ENCODE results near the gene ENTHD1. TPM values are rescaled to one million over a fixed set of nuclear protein-coding genes. Genes with fewer than 3 reads are reported as not detected.

ENTHD1 gene
- total and polyA plus RNA-seq, 2 donors (not counting 3 experiments of a cell fraction or from before 2014, with no cell fraction given): not detected

DNA sequence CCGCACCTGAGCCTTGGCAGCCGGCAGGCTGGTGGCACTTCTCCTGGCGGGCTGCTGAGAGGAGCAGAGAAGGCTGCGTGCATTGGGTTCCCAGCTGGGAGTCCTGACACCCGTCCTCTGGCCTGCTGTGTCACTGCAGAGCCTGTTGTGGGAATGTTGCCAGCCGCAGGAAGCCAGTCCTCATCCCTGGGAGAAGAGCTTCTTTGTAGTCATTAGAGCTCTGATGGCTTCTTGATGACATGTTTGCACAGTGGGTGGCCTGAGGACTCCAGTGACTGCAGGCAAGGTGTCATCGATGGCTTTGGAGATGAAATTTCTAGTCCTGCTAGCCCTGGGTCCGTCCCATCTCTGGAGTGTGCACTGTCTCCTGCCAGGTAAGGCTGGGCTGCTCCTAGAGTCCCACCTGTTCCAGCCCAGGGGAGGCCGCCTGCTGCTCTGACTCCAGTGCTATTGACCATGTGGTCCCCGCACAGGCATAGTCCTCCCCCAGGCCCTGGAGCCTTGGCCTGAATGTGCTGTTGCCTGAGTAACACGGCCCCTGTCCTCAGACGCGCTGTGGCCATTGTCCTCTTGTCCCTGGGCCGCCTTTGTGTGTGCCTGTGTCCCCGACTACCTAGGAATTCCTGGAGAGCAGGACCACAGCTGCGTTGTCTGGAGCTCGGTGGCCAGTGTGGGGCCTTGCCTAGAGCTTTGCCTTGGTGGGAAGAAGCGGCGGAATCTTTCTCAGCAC lies 193.8 kb downstream of the ENTHD1 start:
- Histone ChIP-seq H3K4me3 (replicated peaks in 1 of 3; ENCODE audit: insufficient read depth in 1 of 3, low read depth in 1 of 3, low read length in 3 of 3) (no peak overlapping the region), H3K36me3 (ENCODE audit: control insufficient read depth in 2 of 2, extremely low read depth in 1 of 2, insufficient read depth in 2 of 2, low read length in 2 of 2) (no peaks in the 10 kb centered on the region), H3K9me1 (replicated peaks; ENCODE audit: control insufficient read depth, extremely low read depth, insufficient read depth, low read length) (no peaks in the 10 kb centered on the region), H2AFZ (ENCODE audit: low read depth, low read length) (no peak overlapping the region), H3K27me3 (ENCODE audit: control insufficient read depth in 2 of 2, insufficient read depth in 2 of 2, low read length in 2 of 2) (no peaks in the 10 kb centered on the region), H3K9ac (replicated peaks; ENCODE audit: extremely low read depth, insufficient read depth, low read length) (no peak overlapping the region), H3K4me1 (ENCODE audit: control insufficient read depth, extremely low read depth, insufficient read depth, low read length) (no peaks in the 10 kb centered on the region), H3K79me2 (ENCODE audit: control insufficient read depth, insufficient read depth, low read length) (no peaks in the 10 kb centered on the region), H3K4me2 (ENCODE audit: insufficient read depth, low read length) (no peak overlapping the region), H3K27ac (ENCODE audit: insufficient read depth, low read depth, low read length) (no peak overlapping the region), H4K20me1 (replicated peaks; ENCODE audit: control insufficient read depth, extremely low read depth, insufficient read depth, low read length) (no peaks in the 10 kb centered on the region), H3K9me3 (replicated peaks; ENCODE audit: control insufficient read depth, insufficient read depth, low read length) (no peaks in the 10 kb centered on the region)
- no peak for FAIRE-seq
- CTCF ChIA-PET: interaction anchor here (1.2 kb wide), 1 partner anchor 325 kb away, joined by 4 read pairs; no protein-coding TSS in a partner anchor
- no peak for DNase-seq (ENCODE audit: low read depth, low spot score)
- no TSS peak for BruUV-seq (replicated peaks)
- intact Hi-C loops (cut with micrococcal nuclease): no loop called here
- TF ChIP-seq GATA2 (IDR thresholded peaks at IDR 0.05; ENCODE audit: insufficient read depth, insufficient read length, low read depth, low read length) (no peak), MYC (IDR thresholded peaks at IDR 0.05; ENCODE audit: low read depth, low read length) (no peak), FOS (IDR thresholded peaks at IDR 0.05; ENCODE audit: borderline replicate concordance, insufficient read depth, low read length) (no peak), MAX (IDR thresholded peaks at IDR 0.05; ENCODE audit: insufficient read depth, insufficient read length) (no peak), POLR2AphosphoS5 (IDR thresholded peaks at IDR 0.05; ENCODE audit: insufficient read depth, low read depth, low read length) (no peak), EZH2 (IDR thresholded peaks at IDR 0.05; ENCODE audit: borderline replicate concordance, low read depth, low read length, severe bottlenecking) (no peak), CTCF (IDR thresholded peaks at IDR 0.05; ENCODE audit: extremely low read depth in 1 of 2, insufficient read depth in 1 of 2, low read depth in 1 of 2, low read length in 2 of 2) (no peak), JUN (IDR thresholded peaks at IDR 0.05; ENCODE audit: borderline replicate concordance, insufficient read depth, insufficient read length, low read depth) (no peak), POLR2A (IDR thresholded peaks at IDR 0.05; ENCODE audit: low read depth, low read length) (no peak)
- POLR2A ChIA-PET: no interaction called here
- dilution Hi-C loops (cut with MboI; ENCODE audit: extremely low pct_ligation_motif_present, low sequenced_read_pairs): no loop called here
